ENCODE data around the gene TEX44. TPM values are rescaled to one million over a fixed set of nuclear protein-coding genes. Genes with fewer than 3 reads are reported as not detected.

TEX44 gene
- total RNA-seq, 3 donors from 2014 or later, result not detected

DNA sequence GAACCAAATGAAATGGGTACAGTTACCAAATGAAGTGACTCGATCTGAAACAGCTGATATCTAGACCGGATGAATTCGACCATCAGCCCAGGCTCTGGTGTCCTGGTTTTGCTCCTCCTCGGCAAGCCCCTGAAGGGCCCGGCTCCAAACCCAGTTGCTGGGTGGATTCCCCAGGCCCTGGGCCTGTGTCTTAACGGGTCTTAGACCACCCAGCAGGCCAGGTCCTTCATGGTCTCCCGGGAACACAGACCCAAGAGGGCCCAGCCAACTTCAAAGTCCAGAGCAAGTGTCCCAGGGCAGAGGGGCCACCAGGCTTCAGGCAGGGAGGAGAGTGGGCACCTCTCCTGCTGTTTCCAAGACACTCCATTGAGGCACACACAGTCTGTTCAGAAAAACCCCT is 35.7 kb upstream of the TEX44 start:
- DNase-seq (ENCODE audit: low spot score in 2 of 2), result no peak
- TF ChIP-seq, protein P1, sequence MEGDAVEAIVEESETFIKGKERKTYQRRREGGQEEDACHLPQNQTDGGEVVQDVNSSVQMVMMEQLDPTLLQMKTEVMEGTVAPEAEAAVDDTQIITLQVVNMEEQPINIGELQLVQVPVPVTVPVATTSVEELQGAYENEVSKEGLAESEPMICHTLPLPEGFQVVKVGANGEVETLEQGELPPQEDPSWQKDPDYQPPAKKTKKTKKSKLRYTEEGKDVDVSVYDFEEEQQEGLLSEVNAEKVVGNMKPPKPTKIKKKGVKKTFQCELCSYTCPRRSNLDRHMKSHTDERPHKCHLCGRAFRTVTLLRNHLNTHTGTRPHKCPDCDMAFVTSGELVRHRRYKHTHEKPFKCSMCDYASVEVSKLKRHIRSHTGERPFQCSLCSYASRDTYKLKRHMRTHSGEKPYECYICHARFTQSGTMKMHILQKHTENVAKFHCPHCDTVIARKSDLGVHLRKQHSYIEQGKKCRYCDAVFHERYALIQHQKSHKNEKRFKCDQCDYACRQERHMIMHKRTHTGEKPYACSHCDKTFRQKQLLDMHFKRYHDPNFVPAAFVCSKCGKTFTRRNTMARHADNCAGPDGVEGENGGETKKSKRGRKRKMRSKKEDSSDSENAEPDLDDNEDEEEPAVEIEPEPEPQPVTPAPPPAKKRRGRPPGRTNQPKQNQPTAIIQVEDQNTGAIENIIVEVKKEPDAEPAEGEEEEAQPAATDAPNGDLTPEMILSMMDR (IDR thresholded peaks at IDR 0.05), result no peak
- TF ChIP-seq POLR2A (IDR thresholded peaks at IDR 0.05) (no peak), POLR2AphosphoS5 (IDR thresholded peaks at IDR 0.05) (no peak)
- H3K4me1 ChIP-seq, result no peaks in the 10 kb centered on the region
- no peak overlapping the region for H3K4me3 ChIP-seq
- peaks cover 9 to 10% of the 10 kb centered on the region in 2 donors for H3K9me3 ChIP-seq
- H3K27me3 ChIP-seq, result no peaks in the 10 kb centered on the region
- no peaks in the 10 kb centered on the region for H3K36me3 ChIP-seq
- H3K27ac ChIP-seq, result no peak overlapping the region
- intact Hi-C loops (cut with DNase I; ENCODE audit: low total_unique reads), result no loop called here

DNA sequence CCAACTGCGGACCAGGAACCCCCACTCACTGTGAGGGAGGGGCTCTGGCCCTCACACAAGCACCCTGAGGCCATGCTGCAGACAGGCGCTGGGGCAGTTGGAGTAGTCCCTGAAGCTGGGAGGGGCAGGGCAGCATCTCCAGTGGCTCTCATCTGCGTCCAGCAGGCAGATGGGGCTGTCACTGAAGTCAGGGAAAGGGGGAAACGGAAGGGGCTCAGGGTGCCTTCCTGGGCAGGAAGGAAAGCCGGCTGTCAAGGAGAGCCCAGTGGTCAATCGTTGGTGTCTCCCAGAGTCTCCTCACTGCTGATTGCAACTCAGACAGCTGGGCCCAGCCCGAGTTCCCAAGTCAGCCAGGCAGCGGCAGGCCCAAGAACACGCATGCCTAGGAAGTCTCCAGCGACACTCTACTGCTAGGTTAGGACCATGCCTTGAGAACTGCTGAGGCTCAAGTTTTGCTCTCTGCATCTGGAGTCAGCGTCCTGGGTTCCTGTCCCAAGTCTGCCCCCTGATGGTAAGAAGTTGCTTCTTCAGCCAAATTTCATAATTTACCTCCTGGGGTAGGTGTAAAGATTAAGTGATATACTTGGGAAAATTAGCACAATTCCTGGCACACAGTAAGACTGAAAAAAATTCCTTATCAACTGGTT is 35.0 kb upstream of the TEX44 start:
- TF ChIP-seq POLR2AphosphoS5 (IDR thresholded peaks at IDR 0.05) (no peak), POLR2A (IDR thresholded peaks at IDR 0.05) (no peak)
- TF ChIP-seq, protein P1 (IDR thresholded peaks at IDR 0.05), result peak in 1 of 3 donors; percentile 85
- H3K4me3 ChIP-seq, result no peak overlapping the region
- H3K36me3 ChIP-seq, result no peaks in the 10 kb centered on the region
- H3K4me1 ChIP-seq, result no peaks in the 10 kb centered on the region
- intact Hi-C loops (cut with DNase I; ENCODE audit: low total_unique reads), result no loop called here
- peaks cover 3 to 6% of the 10 kb centered on the region in 2 donors for H3K9me3 ChIP-seq
- peak overlapping the region in 1 of 2 donors; percentile 6 for H3K27ac ChIP-seq
- H3K27me3 ChIP-seq, result no peaks in the 10 kb centered on the region
- peak in 1 of 2 donors; percentile 23 for DNase-seq (ENCODE audit: low spot score in 2 of 2)

DNA sequence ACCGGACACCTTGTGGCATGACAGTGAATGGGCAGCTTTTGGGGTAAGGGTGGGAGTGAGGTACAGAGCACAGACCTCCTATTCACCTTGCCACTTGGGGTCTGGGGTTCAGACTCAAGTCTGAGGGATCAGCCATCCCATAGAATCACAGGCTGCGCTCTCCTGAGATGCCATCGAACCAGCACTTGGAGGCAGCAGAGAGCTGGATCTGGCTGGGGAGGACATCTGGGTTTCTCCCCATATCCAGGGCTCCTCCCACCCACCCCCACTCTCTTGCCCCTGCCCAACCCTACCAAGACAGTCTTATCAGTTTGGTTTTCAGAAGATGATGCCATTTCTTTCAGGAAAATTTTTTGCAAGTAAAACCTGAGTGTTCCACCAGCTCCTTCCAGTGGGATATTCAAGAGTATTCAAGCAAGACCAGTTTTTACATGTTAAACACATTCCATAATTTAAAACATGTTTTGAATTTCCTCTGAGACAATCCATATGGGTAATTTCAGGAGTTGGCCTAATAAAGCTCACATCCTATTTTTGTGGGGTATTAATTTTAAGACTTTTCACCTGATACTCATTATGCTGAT is 29.2 kb upstream of the TEX44 start:
- no peak overlapping the region for H3K27ac ChIP-seq
- TF ChIP-seq POLR2A (IDR thresholded peaks at IDR 0.05), result no peak
- TF ChIP-seq POLR2AphosphoS5 (IDR thresholded peaks at IDR 0.05), result no peak
- TF ChIP-seq, protein P1 (IDR thresholded peaks at IDR 0.05), result peak in 2 of 3 donors; percentile 26 to 44
- intact Hi-C loops (cut with DNase I; ENCODE audit: low total_unique reads), result no loop called here
- no peaks in the 10 kb centered on the region for H3K4me1 ChIP-seq
- no peaks in the 10 kb centered on the region for H3K9me3 ChIP-seq
- H3K4me3 ChIP-seq, result no peak overlapping the region
- peak in 1 of 2 donors; percentile 21 for DNase-seq (ENCODE audit: low spot score in 2 of 2)
- no peaks in the 10 kb centered on the region for H3K36me3 ChIP-seq
- no peaks in the 10 kb centered on the region for H3K27me3 ChIP-seq

DNA sequence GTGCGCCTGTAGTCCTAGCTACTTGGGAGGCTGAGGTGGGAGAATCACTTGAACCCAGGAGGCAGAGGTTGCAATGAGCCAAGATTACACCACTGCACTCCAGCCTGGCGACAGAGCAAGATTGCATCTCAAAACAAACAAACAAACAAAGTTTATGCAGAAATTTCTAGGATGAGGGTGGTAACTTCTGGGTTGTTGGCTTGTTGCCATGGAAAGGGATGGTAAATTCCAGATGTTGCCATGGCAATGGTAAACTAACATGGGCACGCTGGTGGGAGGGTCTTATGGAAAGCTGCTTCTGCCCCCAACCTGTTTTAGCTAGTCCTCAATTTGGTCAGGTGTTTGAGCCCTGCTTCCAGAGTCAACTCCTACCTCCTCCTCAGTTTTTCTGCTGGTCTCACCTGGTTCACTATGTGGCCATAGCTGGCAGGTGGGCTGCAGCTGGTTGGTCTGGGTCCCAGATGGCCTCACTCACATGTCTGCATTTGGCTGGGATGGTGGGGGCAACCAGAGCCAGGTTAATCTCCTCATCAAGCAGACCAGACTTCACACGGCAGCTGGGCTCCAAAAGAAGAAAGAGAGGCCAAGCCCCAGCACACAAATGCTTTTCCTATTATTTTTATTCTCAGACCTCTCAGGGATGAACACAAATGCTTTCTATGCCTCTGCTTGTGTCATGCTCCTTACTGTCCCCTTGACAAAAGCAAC is 26.6 kb upstream of the TEX44 start:
- Histone ChIP-seq H3K27me3 (no peaks in the 10 kb centered on the region), H3K36me3 (no peaks in the 10 kb centered on the region), H3K4me1 (no peaks in the 10 kb centered on the region), H3K4me3 (no peak overlapping the region), H3K27ac (no peak overlapping the region), H3K9me3 (no peaks in the 10 kb centered on the region)
- intact Hi-C loops (cut with DNase I; ENCODE audit: low total_unique reads), result no loop called here
- TF ChIP-seq, protein P1 (IDR thresholded peaks at IDR 0.05), result no peak
- no peak for TF ChIP-seq POLR2AphosphoS5 (IDR thresholded peaks at IDR 0.05)
- no peak for TF ChIP-seq POLR2A (IDR thresholded peaks at IDR 0.05)
- no peak for DNase-seq (ENCODE audit: low spot score in 2 of 2)

DNA sequence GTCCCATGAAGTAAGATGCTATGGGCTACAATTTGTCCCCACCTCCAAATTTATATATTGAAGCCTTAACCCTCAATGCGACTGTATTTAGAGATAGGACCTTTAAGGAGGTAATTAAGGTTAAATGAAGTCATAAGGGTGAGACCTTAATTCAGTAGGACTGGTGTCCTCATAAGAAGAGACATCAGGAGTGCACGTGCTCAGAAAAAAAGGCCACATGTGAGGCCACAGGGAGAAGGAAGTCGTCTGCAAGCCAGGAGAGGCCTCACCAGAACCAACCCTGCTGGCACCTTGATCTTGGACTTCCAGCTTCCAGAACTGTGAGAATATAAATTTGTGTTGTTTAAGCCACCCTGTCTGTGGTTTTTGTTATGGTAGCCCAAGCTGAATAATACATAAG is 25.5 kb upstream of the TEX44 start:
- Histone ChIP-seq H3K36me3 (no peaks in the 10 kb centered on the region), H3K4me1 (no peaks in the 10 kb centered on the region), H3K27ac (no peak overlapping the region), H3K9me3 (no peaks in the 10 kb centered on the region), H3K4me3 (no peak overlapping the region), H3K27me3 (no peaks in the 10 kb centered on the region)
- intact Hi-C loops (cut with DNase I; ENCODE audit: low total_unique reads), result no loop called here
- DNase-seq (ENCODE audit: low spot score in 2 of 2), result no peak
- TF ChIP-seq POLR2AphosphoS5 (IDR thresholded peaks at IDR 0.05) (no peak), POLR2A (IDR thresholded peaks at IDR 0.05) (no peak)
- TF ChIP-seq, protein P1 (IDR thresholded peaks at IDR 0.05), result no peak

Measured in breast epithelium (tissue), 4 donors.